Measurements from ENCODE around the gene UNC45A.
"Not testable (repeated sequence)": the region's sequence is repeated elsewhere in the genome, so short reads cannot be mapped to it uniquely, and the experiment has no call there.

The UNC45A gene

DNA sequence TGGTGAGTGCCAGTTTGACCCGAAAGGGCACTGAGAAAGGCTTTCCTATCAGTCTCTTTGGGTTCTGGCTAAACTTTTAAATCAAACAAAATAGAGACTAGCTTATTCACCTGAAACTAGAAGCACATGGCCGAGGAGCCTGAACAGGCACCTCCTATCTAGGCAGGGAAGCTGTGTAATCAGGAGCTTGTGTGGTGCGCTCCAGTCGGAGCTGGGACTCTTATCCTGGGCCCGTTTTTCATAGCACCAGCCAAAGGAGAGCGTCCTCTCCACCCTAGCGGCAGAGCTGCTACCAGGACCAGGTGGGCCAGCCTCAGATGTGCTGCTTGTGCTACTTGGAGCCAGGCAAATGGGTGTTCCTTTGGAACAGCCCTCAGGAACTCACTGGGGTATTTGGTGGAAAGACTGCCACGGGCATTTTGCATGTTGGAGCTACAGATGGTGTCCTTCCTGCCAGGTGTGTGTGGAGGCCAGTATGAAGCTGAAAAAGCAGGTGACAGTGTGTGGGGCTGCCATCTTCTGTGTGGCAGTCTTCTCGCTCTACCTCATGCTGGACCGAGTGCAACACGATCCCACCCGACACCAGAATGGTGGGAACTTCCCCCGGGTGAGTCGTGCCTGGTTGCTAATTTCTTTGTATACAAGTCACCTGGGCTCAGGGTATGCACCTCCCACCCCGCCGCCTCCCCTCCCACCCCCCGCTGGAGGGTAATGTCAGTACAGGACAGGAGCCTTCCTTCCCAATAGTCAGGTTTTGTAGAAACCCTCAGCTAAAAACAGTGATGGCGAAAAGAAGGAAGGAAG, 31.1 kb upstream of the UNC45A start:
- DNase-seq: no peak

DNA sequence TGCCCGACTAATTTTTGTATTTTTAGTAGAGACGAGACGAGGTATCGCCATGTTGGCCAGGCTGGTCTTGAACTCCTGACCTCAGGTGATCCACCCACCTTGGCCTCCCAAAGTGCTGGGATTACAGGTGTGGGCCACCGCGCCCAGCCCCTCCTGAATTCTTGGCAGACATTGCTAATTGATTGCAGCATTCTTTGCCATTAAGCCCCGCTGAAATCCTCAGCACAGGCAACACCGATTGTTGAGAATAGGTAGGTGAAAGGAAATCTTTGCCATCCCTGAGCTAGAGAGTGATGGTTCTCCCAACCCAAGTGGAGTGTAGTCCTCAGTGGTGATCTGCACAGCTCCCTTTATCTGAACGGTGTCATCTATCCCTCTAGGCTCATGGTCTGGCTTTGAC, 30.3 kb upstream of the UNC45A start:
- no peak for DNase-seq

DNA sequence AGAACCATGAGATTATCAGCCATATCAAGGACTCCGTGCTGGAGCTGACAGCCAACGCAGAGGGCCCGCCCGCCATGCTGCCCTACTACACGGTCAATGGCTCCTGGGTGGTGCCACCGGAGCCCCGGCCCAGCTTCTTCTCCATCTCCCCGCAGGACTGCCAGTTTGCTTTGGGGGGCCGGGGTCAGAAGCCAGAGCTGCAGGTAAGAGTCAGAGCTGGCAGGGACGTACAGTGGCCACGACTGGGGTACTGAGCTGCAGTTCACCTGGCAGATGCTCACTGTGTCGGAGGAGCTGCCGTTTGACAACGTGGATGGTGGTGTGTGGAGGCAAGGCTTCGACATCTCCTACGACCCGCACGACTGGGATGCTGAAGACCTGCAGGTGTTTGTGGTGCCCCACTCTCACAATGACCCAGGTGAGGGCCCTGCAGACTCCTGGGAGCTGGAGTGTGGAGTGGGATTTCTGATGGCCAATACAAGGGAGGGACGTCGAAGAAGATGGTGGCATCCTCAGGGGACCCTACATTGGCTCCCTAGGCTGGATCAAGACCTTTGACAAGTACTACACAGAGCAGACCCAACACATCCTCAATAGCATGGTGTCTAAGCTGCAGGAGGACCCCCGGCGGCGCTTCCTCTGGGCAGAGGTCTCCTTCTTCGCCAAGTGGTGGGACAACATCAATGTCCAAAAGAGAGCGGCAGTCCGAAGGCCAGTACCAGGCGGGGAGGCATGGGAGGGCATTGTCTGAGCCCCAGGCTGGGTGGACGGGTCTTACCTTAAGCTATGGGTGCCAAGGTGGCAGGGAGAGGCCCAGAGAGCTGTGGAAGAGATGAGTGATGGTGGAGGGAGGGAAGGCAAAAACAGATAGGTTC, 29.5 kb upstream of the UNC45A start:
- no peak for DNase-seq

DNA sequence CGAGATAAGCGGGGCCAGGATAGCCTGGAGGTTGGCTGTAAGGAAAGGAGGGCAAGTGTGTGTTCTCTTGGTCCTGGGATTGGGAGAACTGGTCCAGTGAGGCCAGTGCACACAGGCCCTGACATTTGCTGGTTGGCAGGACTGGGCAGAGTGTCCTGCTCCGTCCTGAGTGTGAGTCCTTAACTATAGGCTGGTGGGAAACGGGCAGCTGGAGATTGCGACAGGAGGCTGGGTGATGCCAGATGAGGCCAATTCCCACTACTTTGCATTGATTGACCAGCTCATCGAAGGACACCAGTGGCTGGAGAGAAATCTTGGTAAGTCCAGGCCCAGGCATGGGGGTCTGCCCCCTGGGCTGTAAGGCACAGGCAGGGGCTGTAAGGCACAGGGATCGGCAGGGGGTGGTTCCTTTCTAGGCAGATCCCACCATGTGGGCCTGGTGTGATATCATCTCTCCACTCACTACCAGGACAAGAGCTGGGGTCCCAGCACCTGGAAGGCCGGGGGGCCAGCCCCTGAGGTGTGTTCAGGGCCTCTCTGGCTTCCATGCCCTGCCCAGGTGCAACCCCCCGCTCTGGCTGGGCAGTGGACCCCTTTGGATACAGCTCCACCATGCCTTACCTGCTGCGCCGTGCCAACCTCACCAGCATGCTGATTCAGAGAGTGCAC, 28.8 kb upstream of the UNC45A start:
- no peak for DNase-seq

DNA sequence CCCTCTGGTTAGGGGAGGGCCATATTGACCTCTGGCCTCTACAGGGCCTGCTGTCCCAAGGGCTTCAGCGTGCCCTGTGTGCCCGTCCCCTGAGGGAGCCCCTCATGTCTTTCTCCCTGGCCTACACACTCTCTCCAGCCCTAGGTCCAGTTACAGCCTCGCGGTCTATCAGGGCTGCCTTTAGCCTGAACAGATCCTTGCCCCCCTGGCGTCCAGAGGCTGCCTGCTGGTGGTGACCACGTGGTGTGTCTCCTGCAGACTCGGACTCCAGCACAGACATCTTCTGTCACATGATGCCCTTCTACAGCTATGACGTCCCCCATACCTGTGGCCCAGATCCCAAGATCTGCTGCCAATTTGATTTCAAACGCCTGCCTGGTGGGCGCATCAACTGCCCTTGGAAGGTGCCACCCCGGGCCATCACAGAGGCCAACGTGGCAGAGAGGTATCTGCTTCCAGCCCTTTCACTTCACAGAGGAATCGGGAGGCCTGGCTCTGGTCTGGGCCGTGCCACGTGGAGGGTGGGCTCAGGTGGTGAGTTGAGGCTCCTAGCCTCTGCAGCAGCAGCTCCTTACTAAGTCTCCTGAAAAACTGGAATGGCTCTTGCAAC, 27.9 kb upstream of the UNC45A start:
- DNase-seq: no peak

DNA sequence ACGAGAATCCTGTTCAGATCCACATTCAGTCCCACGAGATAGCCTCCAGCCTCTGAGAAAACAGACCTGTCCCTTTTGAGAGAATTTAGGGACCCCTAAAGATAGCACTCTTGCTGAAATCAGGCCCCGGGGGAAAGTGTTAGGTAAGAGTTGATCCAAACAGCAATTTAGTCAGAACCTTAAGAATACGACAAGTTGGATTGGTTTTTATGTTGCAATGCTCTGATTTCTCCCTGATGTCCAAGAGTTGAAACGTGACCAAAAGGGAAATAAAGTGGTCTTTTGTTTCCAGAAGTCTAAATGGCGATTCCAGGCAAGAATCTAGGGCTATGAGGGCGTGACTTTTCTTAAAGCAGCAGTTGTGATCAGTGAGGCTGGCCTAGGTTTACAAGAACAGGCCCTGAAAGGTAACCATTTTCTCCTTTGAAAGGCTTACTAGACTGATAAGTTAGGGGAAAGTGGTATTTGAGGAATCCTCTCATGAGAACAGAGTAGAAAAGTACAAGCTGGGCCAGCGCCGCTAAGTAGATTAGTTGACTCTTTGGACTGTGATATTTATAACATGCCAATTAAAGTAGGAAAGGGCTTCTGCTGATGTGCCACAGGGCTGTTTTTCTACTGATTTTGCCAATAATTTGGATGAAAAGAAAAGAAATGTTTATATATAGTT, 27.1 kb upstream of the UNC45A start:
- no peak for DNase-seq

DNA sequence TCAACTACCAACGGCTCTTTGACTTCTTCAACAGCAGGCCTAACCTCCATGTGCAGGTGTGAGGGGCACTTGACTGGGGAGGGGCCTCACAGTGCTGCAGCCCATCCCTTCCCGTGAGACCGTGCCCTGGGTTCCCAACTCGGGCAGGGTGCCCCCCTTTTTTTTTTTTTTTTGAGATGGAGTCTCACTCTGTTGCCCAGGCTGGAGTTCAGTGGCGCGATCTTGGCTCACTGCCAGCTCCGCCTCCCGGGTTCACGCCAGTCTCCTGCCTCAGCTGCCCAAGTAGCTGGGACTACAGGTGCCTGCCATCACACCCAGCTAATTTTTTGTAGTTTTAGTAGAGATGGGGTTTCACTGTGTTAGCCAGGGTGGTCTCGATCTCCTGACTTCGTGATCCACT, 25.6 kb upstream of the UNC45A start:
- DNase-seq: not testable (repeated sequence)

DNA sequence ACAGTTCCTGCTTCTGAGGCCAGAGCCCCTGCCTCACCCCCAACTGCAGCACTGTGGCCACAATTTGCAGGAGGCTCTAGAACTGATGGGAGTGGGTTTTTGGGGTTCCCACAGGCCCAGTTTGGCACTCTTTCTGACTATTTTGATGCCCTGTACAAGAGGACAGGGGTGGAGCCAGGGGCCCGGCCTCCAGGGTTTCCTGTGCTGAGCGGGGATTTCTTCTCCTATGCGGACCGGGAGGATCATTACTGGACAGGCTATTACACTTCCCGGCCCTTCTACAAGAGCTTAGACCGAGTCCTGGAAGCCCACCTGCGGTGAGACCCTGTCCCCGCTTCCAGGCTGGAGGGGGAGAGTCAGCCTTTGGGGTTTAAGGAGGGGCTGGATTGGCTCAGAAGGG, 25.1 kb upstream of the UNC45A start:
- DNase-seq: no peak

DNA sequence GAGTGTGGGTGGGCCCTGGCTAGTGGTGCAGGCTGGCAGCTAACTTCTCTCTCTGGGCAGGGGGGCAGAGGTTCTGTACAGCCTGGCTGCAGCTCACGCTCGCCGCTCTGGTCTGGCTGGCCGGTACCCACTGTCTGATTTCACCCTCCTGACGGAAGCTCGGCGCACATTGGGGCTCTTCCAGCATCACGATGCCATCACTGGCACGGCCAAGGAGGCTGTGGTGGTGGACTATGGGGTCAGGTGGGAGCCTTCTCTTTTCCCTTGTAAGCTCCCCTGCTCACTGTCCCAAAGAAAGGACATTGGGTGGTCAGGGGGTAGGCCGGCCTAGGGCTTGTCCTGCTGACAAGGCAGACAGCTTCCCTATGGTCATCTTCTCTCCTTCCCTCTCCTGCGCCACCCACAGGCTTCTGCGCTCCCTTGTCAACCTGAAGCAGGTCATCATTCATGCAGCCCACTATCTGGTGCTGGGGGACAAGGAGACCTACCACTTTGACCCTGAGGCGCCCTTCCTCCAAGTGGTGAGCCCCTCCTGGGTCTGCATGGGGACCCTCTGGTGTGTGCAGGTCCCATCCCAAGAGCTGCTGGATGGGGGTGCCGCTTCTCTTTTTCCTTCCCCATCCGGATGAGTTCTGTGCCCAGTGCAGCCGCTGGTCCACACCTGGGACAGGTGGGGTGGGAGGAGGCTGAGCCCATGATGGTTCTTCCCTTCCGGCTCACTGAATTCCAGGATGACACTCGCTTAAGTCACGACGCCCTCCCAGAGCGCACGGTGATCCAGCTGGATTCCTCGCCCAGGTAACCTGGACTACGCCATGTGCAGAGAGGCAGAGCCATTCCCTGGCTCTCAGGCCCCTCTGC, 24.4 kb upstream of the UNC45A start:
- DNase-seq: no peak

DNA sequence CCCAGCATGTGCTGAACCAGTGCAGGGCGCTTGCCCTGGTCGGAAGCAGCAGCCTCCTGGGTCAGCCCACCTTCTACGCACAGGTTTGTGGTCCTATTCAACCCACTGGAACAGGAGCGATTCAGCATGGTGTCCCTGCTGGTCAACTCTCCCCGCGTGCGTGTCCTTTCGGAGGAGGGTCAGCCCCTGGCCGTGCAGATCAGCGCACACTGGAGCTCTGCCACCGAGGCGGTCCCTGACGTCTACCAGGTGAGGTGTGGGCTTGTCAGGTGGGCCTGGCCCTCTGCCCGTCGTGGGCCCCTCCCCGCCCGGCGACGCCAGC, 23.8 kb upstream of the UNC45A start:
- no peak for DNase-seq

DNA sequence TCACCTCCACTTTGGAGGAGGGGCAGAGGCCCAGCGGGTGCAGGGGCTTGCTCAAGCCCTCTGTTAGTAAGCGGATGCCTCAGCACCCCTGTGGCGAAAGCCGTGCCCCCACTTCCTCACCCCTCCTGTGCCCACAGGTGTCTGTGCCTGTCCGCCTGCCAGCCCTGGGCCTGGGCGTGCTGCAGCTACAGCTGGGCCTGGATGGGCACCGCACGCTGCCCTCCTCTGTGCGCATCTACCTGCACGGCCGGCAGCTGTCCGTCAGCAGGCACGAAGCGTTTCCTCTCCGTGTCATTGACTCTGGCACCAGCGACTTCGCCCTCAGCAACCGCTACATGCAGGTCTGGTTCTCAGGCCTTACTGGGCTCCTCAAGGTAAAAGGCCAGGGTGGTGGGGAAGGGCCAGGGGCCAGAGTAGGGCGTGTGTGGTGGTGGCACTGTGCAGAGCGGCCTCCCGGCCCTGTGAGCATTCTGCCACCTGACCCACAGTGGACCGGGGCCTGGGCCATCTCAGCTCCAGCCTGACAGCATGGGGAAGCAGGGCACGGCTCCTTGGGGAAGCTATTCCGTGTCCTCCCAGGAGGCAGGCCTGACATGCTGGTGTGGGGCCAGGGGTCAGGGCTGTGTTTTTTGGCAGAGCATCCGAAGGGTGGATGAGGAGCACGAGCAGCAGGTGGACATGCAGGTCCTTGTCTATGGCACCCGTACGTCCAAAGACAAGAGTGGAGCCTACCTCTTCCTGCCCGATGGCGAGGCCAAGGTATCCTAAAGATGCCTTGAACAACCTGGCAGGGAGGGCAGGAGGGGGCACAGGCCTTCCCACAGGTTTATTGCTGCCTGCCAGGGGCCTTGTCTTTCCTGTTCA, 22.9 kb upstream of the UNC45A start:
- no peak for DNase-seq

DNA sequence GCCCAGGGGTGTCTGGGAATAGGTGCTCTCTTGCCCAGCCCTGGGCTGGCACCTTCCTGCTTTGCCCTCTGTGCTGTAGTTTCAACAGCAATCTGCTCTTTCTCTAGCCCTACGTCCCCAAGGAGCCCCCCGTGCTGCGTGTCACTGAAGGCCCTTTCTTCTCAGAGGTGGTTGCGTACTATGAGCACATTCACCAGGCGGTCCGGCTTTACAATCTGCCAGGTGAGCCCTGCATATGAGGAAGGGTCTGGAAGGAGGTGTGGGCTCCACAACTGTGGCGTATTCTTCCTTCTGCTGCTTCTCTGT, 22.4 kb upstream of the UNC45A start:
- DNase-seq: no peak

DNA sequence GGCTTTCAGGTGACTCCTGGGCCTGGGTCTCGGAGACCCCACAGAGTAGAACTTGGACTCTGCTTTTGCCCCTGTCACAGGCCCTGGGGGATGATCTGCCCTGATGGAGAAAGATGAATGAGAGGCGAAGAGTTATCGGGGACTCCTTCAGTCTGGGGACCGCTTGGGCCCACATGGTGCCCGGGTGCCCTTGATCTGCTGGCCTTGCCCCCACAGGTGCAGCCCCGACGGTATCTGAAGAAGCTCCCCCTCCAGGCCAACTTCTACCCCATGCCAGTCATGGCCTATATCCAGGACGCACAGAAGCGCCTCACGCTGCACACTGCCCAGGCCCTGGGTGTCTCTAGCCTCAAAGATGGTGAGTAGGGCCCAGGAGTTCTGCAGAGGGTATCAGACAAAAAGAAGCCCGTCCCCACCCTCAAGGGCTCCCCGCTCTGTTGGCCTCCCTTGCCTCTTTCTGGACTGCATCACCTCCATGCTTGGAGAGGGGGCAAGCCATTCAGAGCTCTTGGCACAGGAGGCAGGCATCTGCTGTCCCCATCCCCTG, 21.6 kb upstream of the UNC45A start:
- no peak for DNase-seq

DNA sequence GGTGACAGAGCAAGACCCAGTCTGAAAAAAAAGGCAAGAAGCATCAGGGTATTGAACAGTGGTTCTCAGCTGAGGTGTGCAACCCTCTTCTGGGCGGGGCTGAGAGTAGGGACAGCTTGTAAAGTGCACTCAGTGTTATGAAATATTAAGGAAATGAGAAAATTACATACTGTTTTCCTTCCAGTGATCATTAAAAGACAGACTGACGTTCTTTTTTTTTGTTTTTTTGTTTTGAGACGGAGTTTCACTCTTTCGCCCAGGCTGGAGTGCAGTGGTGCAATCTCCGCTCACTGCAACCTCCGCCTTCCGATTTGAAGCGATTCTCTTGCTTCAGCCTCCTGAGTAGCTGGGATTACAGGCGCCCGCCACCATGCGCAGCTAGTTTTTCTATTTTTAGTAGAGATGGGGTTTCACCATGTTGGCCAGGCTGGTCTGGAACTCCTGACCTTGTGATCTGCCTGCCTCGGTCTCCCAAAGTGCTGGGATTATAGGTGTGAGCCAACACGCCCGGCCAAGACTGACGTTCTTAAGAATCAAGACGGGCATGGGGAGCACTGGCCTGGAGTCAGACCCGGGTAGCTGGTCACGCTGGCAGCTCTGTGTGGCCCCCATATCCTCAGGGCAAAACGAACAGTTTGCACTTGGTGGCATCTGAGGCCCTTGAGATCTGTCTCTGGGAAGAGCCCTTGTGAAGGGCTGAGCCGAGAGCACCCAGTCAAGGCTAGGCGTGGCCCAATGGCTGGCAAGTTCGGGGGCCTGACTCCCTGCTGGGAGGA, 20.6 kb upstream of the UNC45A start:
- no peak for DNase-seq

DNA sequence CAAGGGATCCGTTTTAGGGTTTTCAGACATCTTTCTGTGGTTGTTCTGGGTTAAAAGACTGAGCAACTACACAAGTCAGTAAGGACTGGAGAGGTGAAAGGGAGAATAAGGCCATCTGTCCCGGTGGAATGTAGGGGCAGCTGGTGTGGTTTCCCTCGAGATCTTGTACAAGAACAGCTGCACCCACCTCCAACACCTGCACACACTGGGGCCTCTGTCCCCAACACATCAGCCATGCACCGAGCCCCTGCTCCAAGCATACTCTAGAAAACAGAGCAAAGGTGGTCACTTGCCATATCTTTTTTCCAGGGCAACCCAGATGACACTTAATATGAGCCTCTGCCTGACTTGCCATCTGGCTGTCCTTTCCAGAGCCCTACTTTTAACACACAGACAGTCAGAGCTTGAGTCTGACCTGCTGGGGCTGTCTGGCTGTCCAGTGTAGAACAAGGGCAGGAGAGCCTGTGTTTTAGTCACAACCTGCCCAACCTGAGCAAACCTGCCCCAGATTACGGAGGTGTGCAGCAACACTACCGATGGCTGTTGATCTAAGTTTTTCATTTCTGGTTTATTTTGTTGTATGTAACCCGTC, 19.8 kb upstream of the UNC45A start:
- DNase-seq: no peak

DNA sequence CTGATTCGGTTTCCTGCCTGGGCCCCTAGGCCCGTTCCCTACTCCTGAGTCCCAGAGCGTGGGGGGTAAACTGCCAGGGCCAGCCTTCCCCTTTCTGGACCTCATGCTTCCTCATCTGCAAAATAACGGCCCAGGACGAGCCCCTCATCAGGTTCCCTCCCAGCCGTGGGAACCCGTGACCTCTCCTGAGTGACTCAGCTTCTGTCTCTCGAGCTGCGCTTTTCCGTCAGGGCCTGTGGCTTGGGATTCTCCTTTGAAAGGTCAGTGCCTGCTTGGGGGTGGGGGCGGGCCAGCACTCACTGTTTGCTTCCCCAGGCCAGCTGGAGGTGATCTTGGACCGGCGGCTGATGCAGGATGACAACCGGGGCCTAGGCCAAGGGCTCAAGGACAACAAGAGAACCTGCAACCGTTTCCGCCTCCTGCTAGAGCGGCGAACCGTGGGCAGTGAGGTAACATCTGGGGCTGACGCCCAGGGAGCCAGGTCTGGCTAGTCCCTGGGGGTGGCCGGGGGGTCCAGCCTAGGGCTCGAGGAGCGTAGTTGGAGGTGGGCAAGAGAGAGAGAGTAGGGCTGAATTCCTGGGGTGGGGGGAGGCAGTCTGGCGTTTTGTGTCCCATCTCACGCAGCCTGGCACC, 19.2 kb upstream of the UNC45A start:
- DNase-seq: no peak

DNA sequence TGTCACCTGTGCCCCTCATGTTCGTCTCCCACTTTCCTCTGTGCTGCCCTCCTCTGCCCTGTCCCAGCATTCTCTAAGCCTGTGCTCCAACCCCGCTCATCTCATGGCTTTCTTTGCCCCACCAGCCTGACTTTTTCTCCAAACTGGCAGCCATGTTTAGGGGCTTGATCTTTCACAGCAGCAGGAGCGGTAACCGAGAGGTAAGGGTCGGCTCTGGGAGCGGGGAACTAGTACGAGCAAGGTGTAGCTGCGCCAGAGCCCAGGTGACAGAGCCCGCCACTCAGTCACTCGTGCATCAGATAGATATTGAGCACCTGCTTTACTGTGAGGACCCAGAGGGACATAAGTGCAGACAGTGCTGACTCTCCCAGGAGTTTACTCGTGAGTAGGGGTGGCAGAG, 18.6 kb upstream of the UNC45A start:
- DNase-seq: no peak

DNA sequence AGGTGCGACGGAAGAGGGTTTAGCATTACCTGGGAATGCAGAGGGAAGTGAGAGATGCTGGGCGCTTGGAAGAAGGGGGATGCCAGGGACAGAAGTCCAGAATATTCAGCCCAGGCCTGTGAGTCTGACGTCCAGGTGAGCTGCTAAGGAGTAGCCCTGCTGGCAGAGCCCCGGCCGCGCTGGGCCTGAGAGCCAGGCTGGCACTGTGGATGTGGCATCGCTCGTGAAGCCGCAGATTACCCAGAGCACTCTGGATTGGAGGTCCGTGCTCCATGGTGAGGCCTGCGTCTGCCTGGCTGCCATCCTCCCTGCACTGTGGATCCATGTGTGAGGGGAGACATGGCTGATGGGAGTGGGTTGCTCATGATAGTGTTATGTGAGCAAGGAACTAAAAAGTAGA, 17.5 kb upstream of the UNC45A start:
- DNase-seq: no peak

Data from cerebellar nuclear complex (tissue), 1 donor.